NCI-H1436 treated with DMSO at 0.1 percent for 48 hours (cell line): ENCODE results near the gene BLTP2.
"Not testable (repeated sequence)": the region's sequence is repeated elsewhere in the genome, so short reads cannot be mapped to it uniquely, and the experiment has no call there.

Experiments
- DNase-seq: peaks from one replicate; lab custom pipeline; 2025; lab: John Stamatoyannopoulos, UW

The BLTP2 gene

DNA sequence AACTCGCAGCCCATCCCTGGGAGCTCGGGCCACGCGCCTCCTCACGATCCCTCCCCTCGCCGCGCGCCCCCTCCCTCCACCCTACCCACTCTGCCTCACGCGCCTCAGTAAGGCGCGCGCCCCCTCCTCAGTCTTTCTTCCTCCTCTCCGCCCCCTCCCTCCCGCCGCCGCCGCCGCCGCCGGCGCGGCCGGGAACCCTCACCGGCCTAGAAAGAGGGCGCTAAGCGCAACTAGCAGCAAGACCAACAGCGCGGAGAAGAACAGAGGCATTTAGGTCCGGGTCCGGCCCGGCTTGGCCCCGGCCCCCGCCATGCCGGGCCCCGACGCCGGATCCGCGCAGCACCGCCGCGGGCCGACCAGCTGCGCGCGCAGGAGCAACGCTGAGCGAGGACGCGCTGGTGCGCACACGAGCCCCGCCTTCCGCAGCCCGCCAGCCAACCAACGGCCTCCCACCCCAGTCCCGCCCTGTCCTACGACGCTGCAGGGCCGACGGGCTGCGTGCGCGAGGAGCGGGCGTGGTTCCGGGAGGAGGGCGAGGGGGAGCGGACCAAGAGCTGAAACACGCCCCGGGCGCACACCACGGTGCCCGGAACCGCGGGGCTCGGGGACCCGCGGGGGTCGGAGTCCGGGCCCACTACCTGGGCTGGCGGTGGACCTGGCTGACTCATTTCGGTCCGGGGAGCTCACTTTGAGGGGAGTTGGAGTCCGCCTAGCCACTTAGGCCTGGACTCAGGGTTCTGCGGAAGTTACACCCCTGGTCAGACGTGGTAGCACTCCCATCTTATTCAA is at the start of gene BLTP2:
Gene BLTP2, minus strand, starts transcription at position 372 of the 789 bp plus-strand sequence. Its CDS starts 102 bp downstream, at position 270.
- DNase-seq: peak; percentile 55

DNA sequence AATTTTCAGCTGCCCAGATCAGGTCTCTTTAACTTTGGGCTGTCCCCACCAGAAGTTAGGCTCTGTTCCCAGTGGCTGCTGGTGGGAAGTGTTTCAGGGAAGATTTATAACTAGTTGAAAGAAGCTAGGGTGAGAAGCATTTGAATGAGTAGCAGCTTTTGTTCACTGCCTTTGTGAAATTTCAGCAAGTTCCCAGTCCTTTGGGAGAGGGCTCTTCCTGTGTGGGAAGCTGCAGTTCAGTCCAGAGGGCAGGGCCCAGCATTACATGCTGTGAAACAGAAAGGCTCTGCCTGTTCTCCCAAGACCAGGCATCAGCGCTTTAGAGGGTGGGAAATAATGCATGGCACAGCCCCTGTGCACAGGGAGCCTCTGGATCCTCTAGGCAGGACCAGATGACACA is 48.9 kb upstream of the BLTP2 start:
- DNase-seq: no peak

DNA sequence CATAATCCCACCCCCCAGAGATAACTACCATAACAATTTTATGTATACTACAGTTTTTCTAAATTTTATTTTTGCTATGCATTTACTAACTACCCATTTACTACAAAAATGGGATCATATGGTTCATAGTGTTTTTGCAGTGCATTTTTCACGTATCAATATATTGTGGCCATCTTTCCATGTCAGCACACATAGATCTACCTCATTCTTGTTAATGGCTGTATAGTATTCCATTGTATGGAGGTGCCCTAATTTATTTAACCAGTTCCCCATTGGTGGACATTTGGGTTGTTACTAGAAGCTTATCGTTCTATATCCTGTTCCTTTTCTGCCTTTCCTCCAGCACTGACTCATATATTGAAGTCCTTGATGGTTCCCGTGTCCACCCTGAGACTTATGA is 44.1 kb upstream of the BLTP2 start:
- DNase-seq: no peak

DNA sequence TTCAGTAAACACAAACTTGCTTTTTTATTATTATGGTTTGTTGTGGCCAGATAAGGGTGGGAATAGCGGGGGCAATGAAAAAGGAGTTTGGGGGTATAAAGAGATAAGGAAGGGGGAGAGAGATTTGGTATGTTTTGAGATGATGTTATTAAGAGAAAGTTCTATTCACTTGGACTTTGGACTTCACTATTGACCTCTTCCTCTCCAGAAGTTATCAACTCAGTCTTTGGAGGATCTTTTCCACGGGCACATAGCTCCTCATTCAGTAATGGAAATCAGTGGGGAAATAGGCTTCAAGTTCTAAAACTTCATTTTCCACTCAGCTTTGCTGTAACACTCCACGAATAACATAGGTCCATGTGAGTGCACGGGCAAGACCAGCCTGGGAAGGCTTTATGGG is 43.5 kb upstream of the BLTP2 start:
- no peak for DNase-seq

DNA sequence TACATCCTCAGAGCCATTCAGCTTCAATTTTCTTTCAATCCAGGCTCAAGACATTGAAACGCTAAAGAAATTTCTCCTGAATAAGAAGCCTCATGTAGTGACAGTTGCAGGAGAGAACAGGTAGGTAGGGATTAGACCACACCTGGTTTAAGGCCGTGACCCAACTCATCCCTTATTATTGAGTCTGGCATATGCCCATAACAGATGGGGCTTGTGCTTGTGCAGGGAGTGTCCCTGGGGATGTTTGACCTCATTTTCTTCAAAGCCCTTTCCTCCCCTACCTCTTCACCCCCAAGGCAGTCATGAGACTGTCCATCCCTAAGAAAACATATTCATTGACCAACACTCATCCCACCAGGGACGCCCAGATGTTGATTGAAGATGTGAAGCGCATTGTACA is 41.3 kb upstream of the BLTP2 start:
- DNase-seq: no peak

DNA sequence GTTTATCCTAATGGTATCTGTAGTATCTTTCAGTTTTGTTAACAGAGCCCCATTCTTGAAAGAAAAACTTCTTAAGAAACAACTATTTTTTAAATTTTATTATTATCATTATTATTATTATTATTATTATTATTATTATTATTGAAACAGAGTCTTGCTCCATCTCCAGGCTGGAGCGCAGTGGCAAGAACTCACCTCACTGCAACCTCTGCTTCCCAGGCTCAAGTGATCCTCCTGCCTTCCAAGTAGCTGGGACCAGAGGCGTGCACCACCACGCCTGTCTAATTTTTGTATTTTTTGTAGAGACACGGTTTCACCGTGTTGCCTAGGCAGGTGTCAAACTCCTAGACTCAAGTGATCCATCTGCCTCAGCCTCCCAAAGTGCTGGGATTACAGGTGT is 40.4 kb upstream of the BLTP2 start:
- DNase-seq: no peak

DNA sequence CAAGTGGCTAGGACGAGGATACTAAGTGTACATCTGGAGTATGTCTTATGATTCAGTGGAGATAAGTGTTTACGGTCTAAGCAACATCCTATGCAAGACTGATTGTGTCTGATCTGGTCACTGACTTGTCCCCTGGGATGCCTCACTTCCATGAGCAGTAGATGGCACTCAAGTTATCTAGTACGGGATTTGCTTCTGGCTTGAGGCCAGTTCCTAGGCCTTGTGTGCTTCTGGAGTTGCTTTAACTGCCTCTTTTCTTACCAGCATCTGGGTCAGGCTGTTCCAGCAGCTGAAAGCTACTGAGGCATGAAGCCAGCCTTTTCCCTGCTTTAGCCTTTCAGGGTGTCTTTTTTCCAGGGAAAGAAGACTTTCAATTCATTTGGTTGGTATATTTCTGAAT is 40.0 kb upstream of the BLTP2 start:
- no peak for DNase-seq

DNA sequence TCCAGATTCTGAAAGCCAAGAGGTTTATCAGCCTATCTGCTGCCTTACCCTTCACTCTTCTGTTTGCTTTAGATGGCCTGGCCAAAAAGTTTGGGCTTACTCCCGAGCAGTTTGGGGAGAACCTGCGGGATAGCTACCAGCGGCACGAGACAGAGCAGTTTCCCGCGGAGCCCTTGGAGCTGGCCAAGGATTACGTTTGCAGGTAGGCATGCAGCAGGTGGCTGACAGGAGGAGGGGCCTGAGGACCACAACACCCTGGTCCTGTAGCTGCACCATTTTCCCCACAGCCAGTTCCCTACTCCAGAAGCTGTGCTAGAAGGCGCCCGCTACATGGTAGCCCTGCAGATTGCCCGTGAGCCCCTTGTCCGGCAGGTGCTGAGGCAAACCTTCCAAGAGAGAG is 37.7 kb upstream of the BLTP2 start:
- DNase-seq: no peak

DNA sequence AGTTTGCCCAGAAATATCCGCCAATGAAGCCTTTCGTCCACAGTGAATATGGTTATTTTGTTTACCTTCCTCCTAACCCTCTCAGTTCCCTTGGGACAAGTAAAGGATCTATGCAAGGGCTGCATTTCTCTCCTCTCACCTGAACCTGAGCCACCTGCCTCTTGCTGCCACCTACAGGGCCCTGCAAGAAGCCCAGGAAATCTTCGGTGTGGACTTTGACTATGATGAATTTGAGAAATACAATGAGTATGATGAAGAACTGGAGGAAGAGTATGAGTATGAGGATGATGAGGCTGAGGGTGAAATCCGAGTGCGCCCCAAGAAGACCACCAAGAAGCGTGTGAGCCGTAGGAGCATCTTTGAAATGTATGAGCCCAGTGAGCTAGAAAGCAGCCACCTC is 31.0 kb upstream of the BLTP2 start:
- DNase-seq: no peak

DNA sequence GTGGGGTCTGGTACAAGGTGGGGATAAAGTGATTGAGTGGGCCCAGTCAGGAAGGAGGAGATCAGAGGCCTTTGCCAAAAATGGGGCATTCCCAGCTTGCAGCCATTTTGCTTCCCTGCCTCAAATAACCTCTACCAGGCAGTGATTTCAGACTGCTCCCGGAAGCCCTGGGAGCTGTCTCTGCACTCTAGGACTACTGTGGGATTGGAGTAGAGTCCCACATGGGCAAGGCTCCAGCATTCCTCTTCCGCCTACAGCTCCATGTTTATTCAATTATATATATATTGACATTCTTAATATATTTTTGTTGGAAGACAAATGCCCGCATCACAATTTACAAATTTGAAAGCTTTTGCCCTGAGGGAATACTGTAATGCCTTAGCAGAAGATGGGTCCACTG is 30.5 kb upstream of the BLTP2 start:
- DNase-seq: no peak

DNA sequence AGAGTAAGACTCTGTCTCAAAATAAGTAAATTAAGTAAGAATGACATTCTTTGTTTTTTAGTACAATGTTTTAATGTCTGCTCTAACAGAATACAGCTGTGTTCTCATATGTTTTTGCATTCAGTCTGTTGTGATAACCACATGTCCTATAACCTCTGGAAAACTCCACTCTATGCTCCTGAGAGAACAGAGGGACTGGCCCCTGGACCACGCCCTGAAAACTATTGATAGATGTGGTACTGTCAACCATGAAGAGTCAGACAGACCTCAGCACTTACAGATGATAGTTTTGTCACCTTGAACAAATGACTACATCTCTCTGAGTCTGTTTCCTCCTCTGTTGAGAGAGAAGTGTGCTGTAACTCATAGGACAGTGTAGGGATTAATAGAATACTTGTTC is 25.0 kb upstream of the BLTP2 start:
- DNase-seq: no peak

DNA sequence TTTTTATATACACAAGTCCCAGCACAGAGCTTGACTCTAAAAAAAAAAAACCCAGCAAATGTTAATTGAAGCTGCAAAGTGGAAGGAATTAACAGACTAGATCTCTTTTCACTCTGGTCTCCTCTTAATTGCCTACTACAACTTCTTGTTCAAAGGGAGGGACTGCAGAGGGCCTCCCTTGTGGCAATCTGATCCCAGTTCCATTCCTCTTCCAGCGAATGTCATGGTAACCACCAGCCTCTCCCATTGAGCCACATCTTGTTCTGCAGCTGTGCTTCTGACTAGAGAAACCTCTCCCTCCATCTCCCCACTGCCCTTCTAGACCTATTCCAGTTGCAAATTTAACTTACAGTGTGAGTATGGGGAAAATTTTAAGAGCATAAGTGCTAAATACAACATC is 22.9 kb upstream of the BLTP2 start:
- DNase-seq: no peak

DNA sequence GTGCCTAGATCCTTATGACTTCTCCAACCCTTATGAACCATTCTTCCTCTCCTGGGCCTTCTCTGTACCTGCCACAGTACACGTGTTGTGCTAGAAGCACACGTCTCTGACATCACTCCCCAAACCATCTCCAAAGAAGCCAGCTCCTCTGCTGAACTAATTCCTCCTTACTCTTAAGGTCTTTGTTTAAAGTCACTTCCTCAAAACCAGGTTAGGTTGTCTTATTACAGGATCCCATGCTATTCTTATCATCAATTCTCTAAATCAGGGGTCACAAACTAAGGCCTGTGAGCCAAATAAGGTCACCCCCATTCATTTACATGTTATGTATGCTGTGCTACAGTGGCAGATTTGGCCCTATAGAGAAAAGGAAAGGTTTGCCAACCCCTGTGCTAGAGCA is 21.0 kb upstream of the BLTP2 start:
- no peak for DNase-seq

DNA sequence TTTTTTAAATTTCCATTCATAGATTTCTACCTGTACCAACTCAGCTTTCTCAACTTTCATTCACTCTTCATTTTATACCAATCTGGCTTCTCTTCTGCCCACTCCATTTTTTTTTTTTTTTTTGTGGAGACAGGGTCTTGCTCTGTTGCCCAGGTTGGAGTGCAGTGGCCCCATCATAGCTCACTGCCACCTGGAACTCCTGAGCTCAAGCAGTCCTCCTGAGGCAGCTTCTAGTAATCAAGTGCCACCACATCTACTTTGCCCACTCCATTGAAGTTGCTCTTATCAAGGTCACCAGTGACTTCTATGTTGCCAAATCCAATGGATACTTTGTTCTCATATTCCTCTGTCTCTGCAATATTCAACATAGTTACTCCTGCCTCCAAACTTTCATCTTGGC is 18.8 kb upstream of the BLTP2 start:
- no peak for DNase-seq

DNA sequence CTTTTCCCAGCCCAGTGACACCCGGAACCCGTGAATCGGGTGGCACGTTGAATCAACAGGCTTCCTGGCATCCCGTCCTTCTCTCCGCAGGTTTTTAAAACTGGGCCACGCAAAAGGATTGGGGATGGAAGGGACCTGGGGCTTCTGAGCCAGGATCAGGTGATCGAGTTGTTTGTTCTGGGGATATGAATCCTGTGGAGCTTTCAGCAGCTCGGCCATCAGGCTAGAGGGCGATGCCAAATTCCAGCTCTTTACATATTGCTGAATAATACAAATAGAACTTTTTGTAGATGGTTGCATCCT is 17.5 kb upstream of the BLTP2 start:
- DNase-seq: no peak

DNA sequence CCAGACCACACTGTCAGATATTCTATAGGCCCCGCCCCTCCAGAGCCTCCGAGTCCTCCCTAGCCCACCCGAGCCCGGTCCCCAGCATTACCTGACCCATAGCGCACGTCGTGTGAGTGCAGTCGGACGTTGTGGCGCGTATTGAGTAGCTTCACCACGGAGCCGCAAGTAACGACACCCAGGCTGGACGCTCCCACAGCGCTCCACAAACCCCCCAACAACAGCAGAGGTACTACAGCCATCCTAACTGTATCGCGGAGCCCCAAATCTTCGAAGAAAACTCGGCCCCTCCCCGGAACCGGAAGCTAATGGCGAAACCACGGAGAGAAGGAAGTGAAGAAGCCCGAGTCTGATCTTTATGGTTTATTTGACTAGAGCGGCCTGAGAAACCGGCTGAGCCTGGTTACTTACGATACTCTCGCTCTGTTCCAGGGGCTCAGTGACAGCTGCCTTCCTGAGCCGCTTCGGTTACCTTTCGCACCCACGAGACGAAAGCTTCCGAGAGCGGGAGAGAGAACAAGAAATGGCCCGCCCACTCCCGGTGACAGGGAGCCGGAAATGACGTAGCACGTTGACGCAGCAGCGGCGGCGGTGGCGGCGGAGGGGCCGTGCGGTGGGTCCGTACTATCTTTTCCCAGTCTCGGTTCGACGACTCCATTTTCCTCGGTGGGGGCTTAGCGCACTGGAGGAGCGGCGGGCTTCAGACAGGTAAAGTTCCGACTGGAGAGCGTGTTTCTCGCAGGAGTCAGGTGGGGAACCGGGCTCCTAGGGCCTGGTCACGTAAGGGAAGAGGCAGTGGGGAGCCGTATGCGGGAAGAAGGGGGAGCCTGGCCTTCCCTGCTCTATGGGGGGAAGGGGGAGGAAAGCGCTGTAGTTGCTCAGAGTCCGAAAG is 16.9 kb upstream of the BLTP2 start, which contains the start of the genes SDF2 and SUPT6H:
Gene SDF2, minus strand, starts transcription at position 272 of the 892 bp plus-strand sequence. Its CDS starts 30 bp downstream, at position 242.
Gene SUPT6H, plus strand, starts transcription at position 571 of the 892 bp plus-strand sequence. CDS start 11,197 bp downstream, outside the sequence.
- peak; percentile 73 for DNase-seq

DNA sequence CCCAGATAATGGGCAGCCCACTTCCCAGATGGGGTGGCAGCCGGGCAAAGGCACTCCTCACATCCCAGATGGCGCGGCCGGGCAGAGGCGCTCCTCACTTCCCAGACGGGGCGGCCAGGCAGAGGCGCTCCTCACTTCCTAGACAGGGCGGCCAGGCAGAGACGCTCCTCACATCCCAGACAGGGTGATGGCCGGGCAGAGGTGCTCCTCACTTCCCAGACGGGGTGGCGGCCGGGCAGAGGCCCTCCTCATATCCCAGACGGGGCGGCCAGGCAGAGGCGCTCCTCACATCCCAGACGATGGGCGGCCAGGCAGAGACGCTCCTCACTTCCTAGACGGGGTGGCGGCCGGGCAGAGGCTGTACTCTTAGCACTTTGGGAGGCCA is 14.5 kb upstream of the BLTP2 start:
- not testable (repeated sequence) for DNase-seq

DNA sequence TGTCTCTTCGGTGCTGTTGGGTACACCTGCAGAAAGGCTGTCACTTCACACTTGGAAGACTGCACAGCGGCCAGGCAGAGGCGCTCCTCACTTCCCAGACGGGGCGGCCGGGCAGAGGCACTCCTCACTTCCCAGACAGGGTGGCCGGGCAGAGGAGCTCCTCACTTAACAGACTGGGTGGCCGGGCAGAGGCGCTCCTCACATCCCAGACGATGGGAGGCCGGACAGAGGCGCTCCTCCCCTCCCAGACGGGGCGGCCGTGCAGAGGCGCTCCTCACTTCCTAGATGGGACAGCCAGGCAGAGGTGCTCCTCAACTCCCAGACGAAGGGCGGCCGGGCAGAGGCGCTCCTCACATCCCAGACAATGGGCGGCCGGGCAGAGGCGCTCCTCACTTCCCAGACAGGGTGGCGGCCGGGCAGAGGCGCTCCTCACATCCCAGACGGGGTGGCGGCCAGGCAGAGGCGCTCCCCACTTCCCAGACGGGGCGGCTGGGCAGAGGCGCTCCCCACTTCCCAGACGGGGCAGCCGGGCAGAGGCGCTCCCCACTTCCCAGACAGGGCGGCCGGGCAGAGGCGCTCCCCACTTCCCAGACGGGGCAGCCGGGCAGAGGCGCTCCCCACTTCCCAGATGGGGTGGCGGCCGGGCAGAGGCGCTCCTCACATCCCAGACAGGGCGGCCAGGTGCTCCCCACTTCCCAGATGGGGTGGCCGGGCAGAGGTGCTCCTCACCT is 14.0 kb upstream of the BLTP2 start:
- not testable (repeated sequence) for DNase-seq

DNA sequence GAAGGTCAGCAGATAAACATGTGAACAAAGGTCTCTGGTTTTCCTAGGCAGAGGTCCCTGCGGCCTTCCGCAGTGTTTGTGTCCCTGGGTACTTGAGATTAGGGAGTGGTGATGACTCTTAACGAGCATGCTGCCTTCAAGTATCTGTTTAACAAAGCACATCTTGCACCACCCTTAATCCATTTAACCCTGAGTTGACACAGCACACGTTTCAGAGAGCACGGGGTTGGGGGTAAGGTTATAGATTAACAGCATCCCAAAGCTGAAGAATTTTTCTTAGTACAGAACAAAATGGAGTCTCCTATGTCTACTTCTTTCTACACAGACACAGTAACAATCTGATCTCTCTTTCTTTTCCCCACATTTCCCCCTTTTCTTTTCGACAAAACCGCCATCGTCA is 13.4 kb upstream of the BLTP2 start:
- not testable (repeated sequence) for DNase-seq

DNA sequence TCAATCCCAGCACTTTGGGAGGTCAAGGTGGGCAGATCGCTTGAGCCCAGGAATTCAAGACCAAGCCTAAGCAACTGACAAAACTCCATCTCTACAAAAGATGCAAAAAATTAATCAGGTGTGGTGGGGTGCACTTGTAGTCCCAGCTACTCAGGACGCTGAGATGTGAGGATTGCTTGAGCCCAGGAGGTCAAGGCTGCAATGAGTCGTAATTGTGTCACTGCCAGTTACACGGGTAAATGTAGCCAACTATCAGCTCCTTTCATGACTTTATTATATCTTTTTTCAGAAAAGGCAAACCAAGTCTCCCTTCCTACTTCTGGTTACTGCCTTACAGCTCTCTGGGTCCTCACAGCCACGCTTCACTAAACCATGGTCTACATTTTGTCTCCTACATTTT is 12.8 kb upstream of the BLTP2 start:
- DNase-seq: no peak

DNA sequence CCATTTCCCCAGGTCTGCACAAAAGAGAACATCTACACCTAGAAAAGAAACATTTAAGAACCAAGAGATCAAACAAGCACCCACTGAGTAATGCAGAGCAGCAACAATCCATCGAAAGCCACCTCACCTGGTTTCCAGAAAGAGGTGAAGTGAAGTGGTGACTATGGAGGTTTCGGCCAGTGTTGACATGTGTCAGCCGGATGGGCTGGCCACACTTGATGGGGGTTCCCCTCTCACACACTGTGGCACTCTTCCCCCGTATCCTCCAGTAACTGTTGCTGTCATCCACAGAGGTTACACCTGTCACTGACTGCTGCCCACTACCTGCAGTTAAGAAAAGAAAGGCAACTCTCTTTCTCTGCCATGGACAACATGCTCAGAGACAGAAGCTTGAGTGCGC is 10.2 kb upstream of the BLTP2 start:
- no peak for DNase-seq

DNA sequence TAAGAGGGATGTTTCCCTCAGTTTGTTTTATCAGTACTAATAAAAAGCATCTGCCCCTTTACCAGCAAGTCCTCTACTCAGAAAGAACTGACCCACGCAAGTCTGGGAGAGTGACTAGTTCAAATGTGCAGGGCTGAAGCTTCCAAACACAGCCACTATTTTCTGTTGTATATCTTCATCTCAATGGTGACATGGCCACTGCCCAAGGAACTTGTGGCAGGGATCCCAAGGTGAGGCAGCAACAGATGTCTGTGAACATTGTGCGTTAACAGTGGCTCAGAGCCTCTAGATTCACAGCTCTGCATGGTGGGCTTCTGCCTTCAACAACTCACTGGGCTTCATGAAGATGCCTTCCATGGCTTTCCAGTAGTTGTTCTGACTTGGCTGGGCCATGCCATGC is 3.7 kb upstream of the BLTP2 start:
- no peak for DNase-seq
